Cardiac muscle cell (in vitro differentiated cells and primary cell): ENCODE measurements around the gene FOXI1. TPM values are rescaled to one million over a fixed set of nuclear protein-coding genes. Genes with fewer than 3 reads are reported as not detected.

ENCODE experiments used
- DNase-seq, 2 donors: peaks; one replicate each; pipeline versions ENCODE4 v3.0.0 to v3.0.0-alpha.2; 2010 to 2017; ENCODE audit warnings: low read depth in 1 of 2, low spot score in 1 of 2
- H3K27ac ChIP-seq: fragments of 200-600 bp; sonication (generic); 2 replicates; pipeline ENCODE4 v1.5.1; 2016
- H3K27me3 ChIP-seq: fragments of 200-600 bp; sonication (generic); 2 replicates; pipeline ENCODE4 v1.6.0; 2016; ENCODE audit warnings: control low read depth
- H3K36me3 ChIP-seq: fragments of 200-600 bp; sonication (generic); 2 replicates; pipeline ENCODE4 v1.5.1; 2016; ENCODE audit warnings: control low read depth
- H3K4me1 ChIP-seq: fragments of 200-600 bp; sonication (generic); 2 replicates; pipeline ENCODE4 v1.8.1; 2017; ENCODE audit warnings: low read depth, mild to moderate bottlenecking, mixed run types
- H3K4me3 ChIP-seq: fragments of 200-600 bp; sonication (generic); 2 replicates; pipeline ENCODE4 v1.5.1; 2016; ENCODE audit warnings: mild to moderate bottlenecking
- H3K9me3 ChIP-seq: fragments of 200-600 bp; sonication (generic); 2 replicates; pipeline ENCODE4 v1.5.1; 2017; ENCODE audit warnings: low read depth, mild to moderate bottlenecking, control low read depth
- polyA plus RNA-seq: library from polyadenylated mRNA; unstranded; fragments of >200 nt; fragmentation: Nextera tagmentation; extraction: Ambion mirVana; gene quantifications from 2 replicates; pipeline ENCODE4 v1.2.1, GENCODE V29; 2016
- total RNA-seq: library from RNA; depleted of rRNA; stranded (reverse); fragments of >200 nt; gene quantifications from 2 replicates; pipeline ENCODE4 v1.2.3, GENCODE V29; 2016
- TF ChIP-seq, protein P1 (sequence below): IDR thresholded peaks from 2 replicates; pipeline ENCODE4 v1.5.1; 2012; ENCODE audit warnings: low read depth, mild to moderate bottlenecking, low read length

FOXI1 gene
- total and polyA plus RNA-seq, 2 experiments from 2014 or later: not detected

GRCh38 chr5:170117736-170118135 lies 12.0 kb downstream of the FOXI1 start:
- Histone ChIP-seq H3K4me3 (no peak overlapping the region), H3K27ac (no peak overlapping the region), H3K27me3 (no peaks in the 10 kb centered on the region), H3K36me3 (no peaks in the 10 kb centered on the region), H3K9me3 (no peaks in the 10 kb centered on the region), H3K4me1 (no peaks in the 10 kb centered on the region)
- TF ChIP-seq, protein P1, sequence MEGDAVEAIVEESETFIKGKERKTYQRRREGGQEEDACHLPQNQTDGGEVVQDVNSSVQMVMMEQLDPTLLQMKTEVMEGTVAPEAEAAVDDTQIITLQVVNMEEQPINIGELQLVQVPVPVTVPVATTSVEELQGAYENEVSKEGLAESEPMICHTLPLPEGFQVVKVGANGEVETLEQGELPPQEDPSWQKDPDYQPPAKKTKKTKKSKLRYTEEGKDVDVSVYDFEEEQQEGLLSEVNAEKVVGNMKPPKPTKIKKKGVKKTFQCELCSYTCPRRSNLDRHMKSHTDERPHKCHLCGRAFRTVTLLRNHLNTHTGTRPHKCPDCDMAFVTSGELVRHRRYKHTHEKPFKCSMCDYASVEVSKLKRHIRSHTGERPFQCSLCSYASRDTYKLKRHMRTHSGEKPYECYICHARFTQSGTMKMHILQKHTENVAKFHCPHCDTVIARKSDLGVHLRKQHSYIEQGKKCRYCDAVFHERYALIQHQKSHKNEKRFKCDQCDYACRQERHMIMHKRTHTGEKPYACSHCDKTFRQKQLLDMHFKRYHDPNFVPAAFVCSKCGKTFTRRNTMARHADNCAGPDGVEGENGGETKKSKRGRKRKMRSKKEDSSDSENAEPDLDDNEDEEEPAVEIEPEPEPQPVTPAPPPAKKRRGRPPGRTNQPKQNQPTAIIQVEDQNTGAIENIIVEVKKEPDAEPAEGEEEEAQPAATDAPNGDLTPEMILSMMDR: no peak
- no peak for DNase-seq

DNA sequence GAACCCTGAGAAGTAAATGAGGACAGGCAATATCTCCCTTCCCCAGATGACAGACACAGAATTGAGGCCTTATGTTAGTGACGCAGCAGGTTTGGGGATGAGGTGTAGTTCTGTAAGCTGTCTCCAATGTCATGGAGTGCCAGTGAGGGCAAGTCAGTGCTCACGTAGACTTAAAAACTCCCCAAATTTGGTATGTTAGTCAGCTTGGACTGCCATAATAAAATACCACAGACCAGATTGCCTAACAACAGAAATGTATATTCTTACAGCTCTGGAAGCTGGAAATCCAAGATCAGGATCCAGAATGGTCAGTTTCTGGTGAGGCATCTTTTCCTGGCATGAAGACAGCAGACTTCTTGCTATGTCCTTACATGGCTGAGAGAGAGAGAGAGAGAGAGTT lies 14.9 kb downstream of the FOXI1 start:
- Histone ChIP-seq H3K9me3 (no peaks in the 10 kb centered on the region), H3K4me3 (no peak overlapping the region), H3K4me1 (no peaks in the 10 kb centered on the region), H3K27ac (no peak overlapping the region), H3K36me3 (no peaks in the 10 kb centered on the region), H3K27me3 (no peaks in the 10 kb centered on the region)
- peak in 1 of 2 donors; percentile 69 for DNase-seq
- TF ChIP-seq, protein P1: no peak

- TF ChIP-seq, protein P1: no peak
- Histone ChIP-seq H3K27me3 (no peaks in the 10 kb centered on the region), H3K27ac (no peak overlapping the region), H3K4me3 (no peak overlapping the region), H3K9me3 (no peaks in the 10 kb centered on the region), H3K4me1 (no peaks in the 10 kb centered on the region), H3K36me3 (no peaks in the 10 kb centered on the region)
- DNase-seq: no peak
These were observed 15.6 kb downstream of the FOXI1 start for GRCh38 chr5:170121321-170121720.

DNA sequence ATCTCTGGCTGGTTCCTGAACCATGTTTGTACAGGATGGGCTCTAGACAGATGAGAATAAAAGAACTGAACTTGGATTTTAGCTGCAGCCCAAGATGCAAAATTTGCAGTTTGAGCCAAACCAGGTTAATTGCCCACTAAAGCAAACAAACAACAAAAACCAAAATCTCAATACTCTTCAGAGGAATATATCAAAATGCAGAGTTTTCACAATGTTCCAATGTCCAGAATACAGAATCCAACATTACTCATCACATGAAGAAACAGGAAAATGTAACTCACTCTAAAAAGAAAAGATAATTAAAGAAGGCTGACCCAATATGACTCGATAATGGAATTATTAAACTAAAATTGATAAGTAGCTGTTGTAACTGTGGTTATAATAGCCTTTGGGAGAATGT lies 20.4 kb downstream of the FOXI1 start:
- TF ChIP-seq, protein P1: no peak
- Histone ChIP-seq H3K4me3 (no peak overlapping the region), H3K9me3 (no peaks in the 10 kb centered on the region), H3K27ac (no peak overlapping the region), H3K27me3 (no peaks in the 10 kb centered on the region), H3K36me3 (no peaks in the 10 kb centered on the region), H3K4me1 (no peaks in the 10 kb centered on the region)
- DNase-seq: no peak

DNA sequence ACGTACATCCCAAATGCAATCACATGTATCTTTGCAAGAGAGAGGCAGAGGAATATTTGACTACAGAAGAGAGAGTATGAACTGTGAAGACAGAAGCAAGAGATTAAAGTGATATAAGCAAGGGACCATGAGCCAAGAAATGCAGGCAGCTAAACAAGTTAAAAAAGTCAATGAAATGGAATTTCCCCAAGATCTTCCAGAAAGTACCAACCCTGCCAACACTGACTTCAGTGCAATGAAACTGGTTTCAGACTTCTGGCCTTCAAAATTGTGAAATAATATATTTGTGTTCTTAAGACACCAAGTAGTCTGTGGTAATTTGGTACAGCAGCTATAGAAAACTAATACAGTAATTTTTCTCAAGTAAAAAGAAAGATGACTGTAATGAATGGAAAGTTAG lies 20.9 kb downstream of the FOXI1 start:
- Histone ChIP-seq H3K4me1 (no peaks in the 10 kb centered on the region), H3K36me3 (no peaks in the 10 kb centered on the region), H3K4me3 (no peak overlapping the region), H3K27ac (no peak overlapping the region), H3K27me3 (no peaks in the 10 kb centered on the region), H3K9me3 (no peaks in the 10 kb centered on the region)
- TF ChIP-seq, protein P1: no peak
- no peak for DNase-seq

DNA sequence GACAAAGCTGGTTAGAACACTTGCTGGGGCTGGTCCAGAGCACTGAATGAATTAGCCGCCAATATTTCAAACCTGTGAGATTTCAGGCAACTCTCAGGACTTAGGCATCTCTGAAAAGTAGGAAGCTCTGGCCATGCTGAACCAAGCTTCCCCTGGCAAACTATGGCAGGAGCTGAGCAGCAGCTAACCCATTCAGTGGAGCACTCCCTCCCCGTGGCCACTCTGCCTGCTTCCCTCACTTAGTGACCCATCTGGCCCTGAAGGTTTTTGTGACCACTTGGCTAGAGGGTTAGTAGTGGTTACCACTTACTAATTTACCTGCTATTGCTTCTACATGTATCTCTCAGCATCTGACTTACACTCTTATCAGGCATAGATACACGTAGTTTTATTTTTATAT lies 25.5 kb downstream of the FOXI1 start:
- TF ChIP-seq, protein P1: no peak
- Histone ChIP-seq H3K9me3 (no peaks in the 10 kb centered on the region), H3K27ac (no peak overlapping the region), H3K27me3 (no peaks in the 10 kb centered on the region), H3K36me3 (no peaks in the 10 kb centered on the region), H3K4me1 (no peaks in the 10 kb centered on the region), H3K4me3 (no peak overlapping the region)
- DNase-seq: no peak
